HCT116 (cell line): ENCODE measurements around the gene DGKG. TPM values are rescaled to one million over a fixed set of nuclear protein-coding genes. Genes with fewer than 3 reads are reported as not detected.
A peak's percentile ranks its signal among the peaks of the same experiment; 100 is the strongest.

Source experiments
- ATAC-seq: fragments of 200-7000 bp; cut with Tn5 transposase; 2 replicates; pipeline ENCODE4 v1.9.1; 2020; ENCODE audit warnings: mild to moderate bottlenecking, moderate library complexity
- BruUV-seq: library from RNA; stranded (reverse); fragments of 400-500 nt; replicated peaks from 2 replicates; lab custom pipeline; 2021; lab: Mats Ljungman, UMichigan
- CTCF ChIA-PET: fragments of 300-600 bp; sonication (Branson Sonifier 250); formaldehyde crosslinking; loops from one replicate; lab custom pipeline; 2021; ENCODE audit warnings: antibody characterized with exemption; lab: Charles Lee
- POLR2A ChIA-PET: fragments of 300-600, 350-600 bp; sonication (Branson Sonifier 250); formaldehyde crosslinking; loops from one replicate; lab custom pipeline; 2021; ENCODE audit warnings: antibody characterized with exemption; lab: Charles Lee
- RAD21 ChIA-PET, 2 experiments: fragments of 300-600 bp; sonication (Branson Sonifier 250); formaldehyde crosslinking; loops; one replicate each; lab custom pipeline; 2023; ENCODE audit warnings: low total read pairs in 2 of 2; ENCODE audit not compliant: uncharacterized antibody in 2 of 2, unreplicated experiment in 2 of 2, low non-redundant PET in 1 of 2; lab: Charles Lee
- DNase-seq: peaks from one replicate; pipeline ENCODE4 v3.0.0-alpha.2; 2010; ENCODE audit warnings: low read depth, low spot score
- H2AFZ ChIP-seq: fragments of 200-600 bp; shearing (Covaris generic), sonication (generic); 2 replicates; pipeline ENCODE4 v1.6.1; 2017; ENCODE audit warnings: low read depth, mixed run types, mixed read lengths, antibody characterized with exemption, low read length; ENCODE audit not compliant: poor library complexity, severe bottlenecking
- H3K27ac ChIP-seq: 2 replicates; pipeline ENCODE4 v1.5.1; 2012; ENCODE audit warnings: low read depth, low read length
- H3K27me3 ChIP-seq: fragments of 200-600 bp; sonication (generic); 2 replicates; pipeline ENCODE4 v1.6.1; 2016; ENCODE audit warnings: mixed run types, low read length, mixed read lengths; ENCODE audit not compliant: insufficient read depth
- H3K36me3 ChIP-seq, 2 experiments: fragments of 200-500 bp in 1 of 2; fragments of 200-600 bp in 1 of 2; sonication (Bioruptor generic) in 1 of 2; sonication (generic) in 1 of 2; 2 replicates each; pipeline versions ENCODE4 v1.5.1 to v1.6.1; 2014 to 2016; ENCODE audit warnings: low read length in 2 of 2, inconsistent platforms in 1 of 2, mixed read lengths in 1 of 2, mixed run types in 1 of 2; ENCODE audit not compliant: insufficient read depth in 2 of 2, control insufficient read depth in 1 of 2
- H3K4me1 ChIP-seq, 2 experiments: fragments of 200-600 bp in 1 of 2; sonication (generic) in 1 of 2; 2 replicates each; pipeline versions ENCODE4 v1.5.1 to v1.6.1; 2012 to 2017; ENCODE audit warnings: low read length in 2 of 2, inconsistent platforms in 1 of 2, mild to moderate bottlenecking in 1 of 2, mixed read lengths in 1 of 2, mixed run types in 1 of 2, moderate library complexity in 1 of 2; ENCODE audit not compliant: insufficient read depth in 2 of 2, control insufficient read depth in 1 of 2
- H3K4me2 ChIP-seq: fragments of 200-600 bp; sonication (generic); 2 replicates; pipeline ENCODE4 v1.6.1; 2017; ENCODE audit warnings: mixed run types, low read length, mixed read lengths
- H3K4me3 ChIP-seq, 2 experiments: fragments of 200-600 bp in 1 of 2; sonication (generic) in 1 of 2; replicated peaks in 1 of 2; 2 replicates each; pipeline ENCODE4 v1.5.1; 2011 to 2016; ENCODE audit warnings: low read length in 2 of 2, control low read depth in 1 of 2, low read depth in 1 of 2, mild to moderate bottlenecking in 1 of 2, mixed read lengths in 1 of 2, mixed run types in 1 of 2
- H3K79me2 ChIP-seq: fragments of 200-600 bp; sonication (generic); 2 replicates; pipeline ENCODE4 v1.6.1; 2017; ENCODE audit warnings: mild to moderate bottlenecking, mixed run types, low read length, moderate library complexity, mixed read lengths; ENCODE audit not compliant: insufficient read depth
- H3K9ac ChIP-seq: fragments of 200-600 bp; sonication (generic); 2 replicates; pipeline ENCODE4 v1.6.1; 2016; ENCODE audit warnings: low read length, mixed read lengths
- H3K9me2 ChIP-seq: fragments of 200-600 bp; sonication (generic), shearing (Covaris generic); 2 replicates; pipeline ENCODE4 v1.6.1; 2017; ENCODE audit warnings: mixed run types, mild to moderate bottlenecking, moderate library complexity; ENCODE audit not compliant: insufficient read depth
- H3K9me3 ChIP-seq, 2 experiments: fragments of 200-500 bp in 1 of 2; fragments of 200-600 bp in 1 of 2; sonication (Bioruptor generic) in 1 of 2; sonication (generic) in 1 of 2; 2 replicates each; pipeline ENCODE4 v1.6.1; 2014 to 2017; ENCODE audit warnings: low read length in 2 of 2, mixed read lengths in 2 of 2, inconsistent platforms in 1 of 2, low read depth in 1 of 2, mild to moderate bottlenecking in 1 of 2, mixed run types in 1 of 2, moderate library complexity in 1 of 2; ENCODE audit not compliant: control insufficient read depth in 1 of 2, insufficient read depth in 1 of 2
- H4K20me1 ChIP-seq: fragments of 200-600 bp; sonication (generic), shearing (Covaris generic); 2 replicates; pipeline ENCODE4 v1.6.1; 2017; ENCODE audit warnings: mixed run types, mild to moderate bottlenecking, moderate library complexity; ENCODE audit not compliant: insufficient read depth
- ATF3 ChIP-seq: IDR thresholded peaks from 2 replicates; pipeline ENCODE4 v1.6.1; 2012
- CBX3 ChIP-seq: IDR thresholded peaks from 2 replicates; pipeline ENCODE4 v1.6.1; 2012; ENCODE audit warnings: low read depth
- CEBPB ChIP-seq: IDR thresholded peaks from 2 replicates; pipeline ENCODE4 v1.6.1; 2012; ENCODE audit warnings: low read depth
- EGR1 ChIP-seq: IDR thresholded peaks from 2 replicates; pipeline ENCODE4 v1.6.1; 2012; ENCODE audit warnings: low read depth
- SRF ChIP-seq: IDR thresholded peaks from 2 replicates; pipeline ENCODE4 v1.6.1; 2012; ENCODE audit warnings: low read depth
- ZFX ChIP-seq: fragments of 450-650 bp; IDR thresholded peaks from 2 replicates; pipeline ENCODE4 v1.6.1; 2017
- ZNF274 ChIP-seq: fragments of 200-500 bp; sonication (Bioruptor generic); IDR thresholded peaks from 2 replicates; pipeline ENCODE4 v1.6.1; 2014; ENCODE audit warnings: mild to moderate bottlenecking, low read depth, low read length, inconsistent platforms
- intact Hi-C: fragments of 100-400 bp; cut with micrococcal nuclease; formaldehyde crosslinking; loops from 2 replicates; pipeline ENCODE4 v1.10.0; 2022
- total RNA-seq: library from RNA; stranded (reverse); gene quantifications from one replicate; pipeline ENCODE4 v1.2.1, GENCODE V29; 2021; ENCODE audit not compliant: unreplicated experiment
- TF ChIP-seq, protein P1 (sequence below), 3 experiments: fragments of 200-600 bp in 1 of 3; sonication (generic) in 1 of 3; IDR thresholded peaks in 2 of 3; conservative IDR thresholded peaks in 1 of 3; 2 replicates each; pipeline ENCODE4 v1.5.1; 2012 to 2017; ENCODE audit warnings: low read depth in 2 of 3, low read length in 2 of 3, antibody characterized with exemption in 1 of 3, borderline replicate concordance in 1 of 3, control low read depth in 1 of 3, mild to moderate bottlenecking in 1 of 3, mixed read lengths in 1 of 3, mixed run types in 1 of 3, moderate library complexity in 1 of 3; ENCODE audit not compliant: insufficient read depth in 1 of 3
- TF ChIP-seq, protein P2 (sequence below): IDR thresholded peaks from 2 replicates; pipeline ENCODE4 v1.6.1; 2012; ENCODE audit warnings: low read depth

Gene DGKG
- total RNA-seq, 1 experiment from 2014 or later, result 4.8 TPM

DNA sequence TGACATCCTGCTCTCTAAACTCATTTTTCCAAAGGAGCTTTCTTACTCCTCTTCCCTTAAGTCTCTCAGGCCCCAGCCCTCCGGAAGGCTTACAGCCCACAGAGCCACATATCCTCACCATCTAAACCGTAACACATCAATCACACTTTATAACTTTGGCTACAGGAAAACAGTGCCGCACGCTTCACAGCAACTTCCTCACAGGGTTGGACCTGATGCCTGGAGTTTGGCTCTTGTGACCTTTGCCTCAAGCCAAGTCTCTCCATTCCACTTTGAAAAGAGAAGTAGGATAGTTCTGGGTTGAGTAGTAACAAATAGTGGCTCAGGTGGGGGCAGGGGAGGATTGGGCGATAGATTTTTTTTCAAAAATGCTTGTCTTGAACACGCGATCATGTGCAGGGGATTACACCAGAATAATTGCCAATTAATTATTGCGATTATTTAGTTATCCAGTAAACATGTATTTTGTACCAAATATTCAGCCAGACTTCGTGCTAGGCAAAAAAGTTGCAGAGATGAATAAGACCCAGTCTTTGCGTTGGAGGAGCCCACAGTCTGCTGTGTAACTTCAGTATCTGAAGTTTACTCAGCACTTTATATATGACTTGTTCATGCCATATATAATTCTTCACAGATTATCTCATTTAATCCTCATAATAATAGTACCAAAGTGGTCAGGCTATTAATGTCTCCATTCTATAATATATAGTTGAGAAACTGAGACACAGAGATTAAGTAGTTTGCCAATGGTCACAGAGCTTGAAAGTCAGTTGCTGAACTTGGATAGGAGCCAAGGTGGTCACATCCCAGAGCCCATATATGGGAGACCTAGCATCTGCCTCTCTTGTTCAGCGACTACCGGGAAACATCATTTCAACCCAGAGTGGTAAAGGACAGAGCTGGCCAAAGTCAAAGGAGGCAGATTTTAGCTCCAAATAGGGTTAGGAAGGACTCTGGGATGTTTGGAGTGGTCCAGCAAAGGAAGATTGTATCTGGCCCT, 250.8 kb downstream of the DGKG start:
- no TSS peak for BruUV-seq
- Histone ChIP-seq H3K4me3 (no peak overlapping the region), H3K27me3 (no peaks in the 10 kb centered on the region), H3K36me3 (no peaks in the 10 kb centered on the region), H4K20me1 (no peaks in the 10 kb centered on the region), H3K9me3 (no peaks in the 10 kb centered on the region), H3K9me2 (no peaks in the 10 kb centered on the region), H3K4me2 (no peak overlapping the region), H3K4me1 (peaks cover 16 to 27% of the 10 kb centered on the region in 2 experiments), H3K27ac (no peak overlapping the region), H3K9ac (no peak overlapping the region), H3K79me2 (peaks cover 24% of the 10 kb centered on the region), H2AFZ (no peak overlapping the region)
- CTCF ChIA-PET, result interaction anchor here (2.1 kb wide), 1 partner anchor 130 kb away, joined by 5 read pairs; no protein-coding TSS in a partner anchor
- TF ChIP-seq CBX3, result no peak
- intact Hi-C loops, result no loop called here
- ATAC-seq (no peak), DNase-seq (no peak)
- RAD21 ChIA-PET, result no interaction called here
- POLR2A ChIA-PET, result interaction anchor here (0.9 kb wide), 1 partner anchor 10 kb away, joined by 3 read pairs; no protein-coding TSS in a partner anchor

GRCh38 chr3:186109897-186110803, 251.9 kb downstream of the DGKG start:
- H4K20me1 ChIP-seq, result no peaks in the 10 kb centered on the region
- peak overlapping the region; percentile 46 to 63 for H3K4me3 ChIP-seq
- peak overlapping the region; percentile 59; the same call in 1 of the 2 replicates for H3K27ac ChIP-seq
- H3K9me2 ChIP-seq, result no peaks in the 10 kb centered on the region
- H3K36me3 ChIP-seq, result no peaks in the 10 kb centered on the region
- peak overlapping the region; percentile 84 for H3K4me2 ChIP-seq
- H3K9me3 ChIP-seq, result no peaks in the 10 kb centered on the region
- peaks cover 26 to 31% of the 10 kb centered on the region in 2 experiments for H3K4me1 ChIP-seq
- no TSS peak for BruUV-seq
- intact Hi-C loops, result loop anchor here (2.0 kb wide), 2 partner anchors 133 to 461 kb away; partner anchors contain the start of gene DNAJB11
- peak overlapping the region; percentile 63 for H3K9ac ChIP-seq
- ATAC-seq, result no peak
- ChIA-PET CTCF (interaction anchor here (0.7 to 2.1 kb wide), 3 partner anchors 131 to 431 kb away, joined by 3 to 5 read pairs (median 3); no protein-coding TSS in a partner anchor), RAD21 (no interaction called here), POLR2A (interaction anchor here (0.9 to 1.3 kb wide), 2 partner anchors 11 to 12 kb away, joined by 3 to 4 read pairs; no protein-coding TSS in a partner anchor)
- H2AFZ ChIP-seq, result peak overlapping the region; percentile 62
- H3K27me3 ChIP-seq, result no peaks in the 10 kb centered on the region
- DNase-seq, result no peak
- H3K79me2 ChIP-seq, result peaks cover 35% of the 10 kb centered on the region
- TF ChIP-seq EGR1 (no peak), ZNF274 (no peak), CEBPB (no peak), ZFX (no peak), ATF3 (no peak), SRF (no peak), CBX3 (no peak)
- TF ChIP-seq, protein P1, sequence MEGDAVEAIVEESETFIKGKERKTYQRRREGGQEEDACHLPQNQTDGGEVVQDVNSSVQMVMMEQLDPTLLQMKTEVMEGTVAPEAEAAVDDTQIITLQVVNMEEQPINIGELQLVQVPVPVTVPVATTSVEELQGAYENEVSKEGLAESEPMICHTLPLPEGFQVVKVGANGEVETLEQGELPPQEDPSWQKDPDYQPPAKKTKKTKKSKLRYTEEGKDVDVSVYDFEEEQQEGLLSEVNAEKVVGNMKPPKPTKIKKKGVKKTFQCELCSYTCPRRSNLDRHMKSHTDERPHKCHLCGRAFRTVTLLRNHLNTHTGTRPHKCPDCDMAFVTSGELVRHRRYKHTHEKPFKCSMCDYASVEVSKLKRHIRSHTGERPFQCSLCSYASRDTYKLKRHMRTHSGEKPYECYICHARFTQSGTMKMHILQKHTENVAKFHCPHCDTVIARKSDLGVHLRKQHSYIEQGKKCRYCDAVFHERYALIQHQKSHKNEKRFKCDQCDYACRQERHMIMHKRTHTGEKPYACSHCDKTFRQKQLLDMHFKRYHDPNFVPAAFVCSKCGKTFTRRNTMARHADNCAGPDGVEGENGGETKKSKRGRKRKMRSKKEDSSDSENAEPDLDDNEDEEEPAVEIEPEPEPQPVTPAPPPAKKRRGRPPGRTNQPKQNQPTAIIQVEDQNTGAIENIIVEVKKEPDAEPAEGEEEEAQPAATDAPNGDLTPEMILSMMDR (IDR thresholded peaks at IDR 0.05 in 2 of 3, conservative IDR thresholded peaks at IDR 0.05 in 1 of 3; ENCODE audit: borderline replicate concordance in 1 of 3, insufficient read depth in 1 of 3, low read depth in 2 of 3, low read length in 2 of 3), result no peak
- TF ChIP-seq, protein P2, sequence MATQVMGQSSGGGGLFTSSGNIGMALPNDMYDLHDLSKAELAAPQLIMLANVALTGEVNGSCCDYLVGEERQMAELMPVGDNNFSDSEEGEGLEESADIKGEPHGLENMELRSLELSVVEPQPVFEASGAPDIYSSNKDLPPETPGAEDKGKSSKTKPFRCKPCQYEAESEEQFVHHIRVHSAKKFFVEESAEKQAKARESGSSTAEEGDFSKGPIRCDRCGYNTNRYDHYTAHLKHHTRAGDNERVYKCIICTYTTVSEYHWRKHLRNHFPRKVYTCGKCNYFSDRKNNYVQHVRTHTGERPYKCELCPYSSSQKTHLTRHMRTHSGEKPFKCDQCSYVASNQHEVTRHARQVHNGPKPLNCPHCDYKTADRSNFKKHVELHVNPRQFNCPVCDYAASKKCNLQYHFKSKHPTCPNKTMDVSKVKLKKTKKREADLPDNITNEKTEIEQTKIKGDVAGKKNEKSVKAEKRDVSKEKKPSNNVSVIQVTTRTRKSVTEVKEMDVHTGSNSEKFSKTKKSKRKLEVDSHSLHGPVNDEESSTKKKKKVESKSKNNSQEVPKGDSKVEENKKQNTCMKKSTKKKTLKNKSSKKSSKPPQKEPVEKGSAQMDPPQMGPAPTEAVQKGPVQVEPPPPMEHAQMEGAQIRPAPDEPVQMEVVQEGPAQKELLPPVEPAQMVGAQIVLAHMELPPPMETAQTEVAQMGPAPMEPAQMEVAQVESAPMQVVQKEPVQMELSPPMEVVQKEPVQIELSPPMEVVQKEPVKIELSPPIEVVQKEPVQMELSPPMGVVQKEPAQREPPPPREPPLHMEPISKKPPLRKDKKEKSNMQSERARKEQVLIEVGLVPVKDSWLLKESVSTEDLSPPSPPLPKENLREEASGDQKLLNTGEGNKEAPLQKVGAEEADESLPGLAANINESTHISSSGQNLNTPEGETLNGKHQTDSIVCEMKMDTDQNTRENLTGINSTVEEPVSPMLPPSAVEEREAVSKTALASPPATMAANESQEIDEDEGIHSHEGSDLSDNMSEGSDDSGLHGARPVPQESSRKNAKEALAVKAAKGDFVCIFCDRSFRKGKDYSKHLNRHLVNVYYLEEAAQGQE, result no peak
